Heart right ventricle (tissue), 16 donors: Measurements from ENCODE around the gene SLC3A2. TPM values are rescaled to one million over a fixed set of nuclear protein-coding genes. Genes with fewer than 3 reads are reported as not detected.

Source experiments
- ATAC-seq, 8 donors: fragments of 200-7000 bp; cut with Tn5 transposase; one replicate each; pipeline ENCODE4 v1.9.1; 2020; ENCODE audit warnings: mild to moderate bottlenecking in 8 of 8, moderate library complexity in 8 of 8, moderate number of reproducible peaks in 1 of 8
- DNase-seq, 2 donors: peaks; one replicate each; pipeline ENCODE4 v3.0.0-alpha.2; 2020
- H3K27ac ChIP-seq, 10 donors: fragments of 200-600 bp; sonication (generic) in 2 of 10; one replicate each; pipeline versions ENCODE4 v1.5.0 to v1.8.0; 2020 to 2022; ENCODE audit warnings: mild to moderate bottlenecking in 3 of 10
- H3K27me3 ChIP-seq, 7 donors: fragments of 200-600 bp; one replicate each; pipeline ENCODE4 v1.8.0; 2021 to 2022; ENCODE audit warnings: mild to moderate bottlenecking in 2 of 7
- H3K36me3 ChIP-seq, 9 donors: fragments of 200-600 bp; sonication (generic) in 1 of 9; one replicate each; pipeline versions ENCODE4 v1.5.0 to v1.8.0; 2020 to 2022; ENCODE audit warnings: mild to moderate bottlenecking in 2 of 9
- H3K4me1 ChIP-seq, 9 donors: fragments of 200-600 bp; sonication (generic) in 1 of 9; one replicate each; pipeline versions ENCODE4 v1.5.0 to v1.8.0; 2020 to 2022; ENCODE audit warnings: mild to moderate bottlenecking in 4 of 9
- H3K4me3 ChIP-seq, 10 donors: fragments of 200-600 bp; sonication (generic) in 2 of 10; one replicate each; pipeline versions ENCODE4 v1.5.0 to v1.8.0; 2020 to 2022; ENCODE audit warnings: mild to moderate bottlenecking in 7 of 10, moderate library complexity in 2 of 10
- H3K9me3 ChIP-seq, 11 donors: fragments of 200-600 bp in 10 of 11; sonication (generic) in 2 of 11; one replicate each; pipeline versions ENCODE4 v1.5.0 to v1.8.0; 2013 to 2022; ENCODE audit warnings: mild to moderate bottlenecking in 2 of 11, control low read depth in 1 of 11, moderate library complexity in 1 of 11
- WGBS, 2 donors: extraction: QIAGEN DNeasy Blood & Tissue Kit; methylation state at CpG; one replicate each; pipeline ENCODE4 v1.1.7; 2013; ENCODE audit warnings: inconsistent platforms in 1 of 2; 5-methylcytosine and 5-hydroxymethylcytosine counted together
- intact Hi-C, 10 donors: fragments of 100-400 bp; cut with DNase I; formaldehyde crosslinking; loops; one replicate each; pipeline versions ENCODE4 v1.11.1 to v1.14.2; 2022
- polyA plus RNA-seq, 2 donors: library from polyadenylated mRNA; stranded (reverse); fragments of 200-250 nt; gene quantifications; one replicate each; pipeline ENCODE4 v1.2.3, GENCODE V29; 2013
- total RNA-seq, 10 donors: library from RNA; stranded (reverse); fragmentation: NEBNext Ultra II Directional in 3 of 10; extraction: Animal tissue kit (Norgen Biotek cat#: 25700) in 3 of 10; gene quantifications; one replicate each; pipeline versions ENCODE4 v1.2.1 to v1.2.4, GENCODE V29; 2021 to 2023
- TF ChIP-seq, protein P1 (sequence below), 9 donors: fragments of 200-600 bp; sonication (generic) in 2 of 9; IDR thresholded peaks; one replicate each; pipeline versions ENCODE4 v1.5.0 to v1.8.0; 2021 to 2022; ENCODE audit warnings: antibody characterized with exemption in 9 of 9, mild to moderate bottlenecking in 5 of 9, moderate library complexity in 1 of 9
- donor health status: Arrhythmogenic right ventricular cardiomyopathy.
- donor health status: ischemic (EF 13 %, LVEDD 7.1; RV severe dilation, severe dysfunction).
- donor health status: healthy with polysubstance abuse.
- donor health status: DM: no; HTN: yes; CAD: no.
- donor health status: DM: no; HTN: no; CAD: no.
- donor health status: ischemic (EF 25% LVEDD 6.9; RV normal size, moderate dysfunction).
- donor health status: ischemic (EF 25% LVEDD 5.7; RV mildly dilated, moderate dysfunction).
- donor health status: healthy.
- donor health status: DM: yes; HTN: yes; CAD: no.
- donor health status: Ischemic cardiomyopathy.
- donor health status: ischemic (EF 35%, LVEDD 5.7; RV mildly dilated, moderate dysfunction).
- donor health status: nonischemic (EF 11% LVEDD 7.7; RV severe dilation, severe dysfunction).
- donor health status: DM: yes; HTN: yes; CAD: no.
- donor health status: PGD.
- donor health status: ischemic (EF 29% LVEDD 5.4; RV normal size, mild dysfunction).
- donor health status: nonischemic (EF 23%, LVEDD 6.1; RV moderate dilation, normal function).

The SLC3A2 gene
- total and polyA plus RNA-seq, 12 donors: 32.0 to 110 (median 42.6) TPM

DNA sequence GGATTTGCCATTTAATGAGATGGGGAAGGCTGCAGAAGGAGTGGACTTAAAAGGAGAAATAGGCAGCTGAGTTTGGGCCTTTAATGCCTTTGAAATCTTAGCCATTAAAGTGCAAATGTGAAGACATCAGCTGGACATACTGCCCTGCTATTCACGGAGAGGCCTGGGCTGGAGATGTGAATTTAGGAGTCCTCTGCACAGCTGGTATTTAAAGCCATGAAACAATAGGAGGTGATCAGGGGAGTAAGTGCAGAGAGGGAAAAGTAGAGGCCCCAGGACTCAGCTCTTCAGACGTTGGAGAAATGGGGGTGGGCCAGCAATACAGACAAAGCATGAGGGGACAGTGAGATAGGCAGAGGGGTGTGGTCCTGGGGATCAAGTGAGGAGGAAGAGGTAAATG lies 16.6 kb downstream of the SLC3A2 start:
- no peaks in the 10 kb centered on the region for H3K36me3 ChIP-seq
- TF ChIP-seq, protein P1, sequence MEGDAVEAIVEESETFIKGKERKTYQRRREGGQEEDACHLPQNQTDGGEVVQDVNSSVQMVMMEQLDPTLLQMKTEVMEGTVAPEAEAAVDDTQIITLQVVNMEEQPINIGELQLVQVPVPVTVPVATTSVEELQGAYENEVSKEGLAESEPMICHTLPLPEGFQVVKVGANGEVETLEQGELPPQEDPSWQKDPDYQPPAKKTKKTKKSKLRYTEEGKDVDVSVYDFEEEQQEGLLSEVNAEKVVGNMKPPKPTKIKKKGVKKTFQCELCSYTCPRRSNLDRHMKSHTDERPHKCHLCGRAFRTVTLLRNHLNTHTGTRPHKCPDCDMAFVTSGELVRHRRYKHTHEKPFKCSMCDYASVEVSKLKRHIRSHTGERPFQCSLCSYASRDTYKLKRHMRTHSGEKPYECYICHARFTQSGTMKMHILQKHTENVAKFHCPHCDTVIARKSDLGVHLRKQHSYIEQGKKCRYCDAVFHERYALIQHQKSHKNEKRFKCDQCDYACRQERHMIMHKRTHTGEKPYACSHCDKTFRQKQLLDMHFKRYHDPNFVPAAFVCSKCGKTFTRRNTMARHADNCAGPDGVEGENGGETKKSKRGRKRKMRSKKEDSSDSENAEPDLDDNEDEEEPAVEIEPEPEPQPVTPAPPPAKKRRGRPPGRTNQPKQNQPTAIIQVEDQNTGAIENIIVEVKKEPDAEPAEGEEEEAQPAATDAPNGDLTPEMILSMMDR (IDR thresholded peaks at IDR 0.05): no peak
- H3K9me3 ChIP-seq: no peaks in the 10 kb centered on the region
- intact Hi-C loops: no loop called here
- peaks cover 0 to 9% (median 0%) of the 10 kb centered on the region in 9 donors for H3K4me1 ChIP-seq
- ATAC-seq (no peak), DNase-seq (no peak)
- H3K4me3 ChIP-seq: no peak overlapping the region
- no peak overlapping the region for H3K27ac ChIP-seq
- WGBS, 2 donors: 52 to 53% methylated on average over 2 of the region's 2 CpGs
- no peaks in the 10 kb centered on the region for H3K27me3 ChIP-seq

DNA sequence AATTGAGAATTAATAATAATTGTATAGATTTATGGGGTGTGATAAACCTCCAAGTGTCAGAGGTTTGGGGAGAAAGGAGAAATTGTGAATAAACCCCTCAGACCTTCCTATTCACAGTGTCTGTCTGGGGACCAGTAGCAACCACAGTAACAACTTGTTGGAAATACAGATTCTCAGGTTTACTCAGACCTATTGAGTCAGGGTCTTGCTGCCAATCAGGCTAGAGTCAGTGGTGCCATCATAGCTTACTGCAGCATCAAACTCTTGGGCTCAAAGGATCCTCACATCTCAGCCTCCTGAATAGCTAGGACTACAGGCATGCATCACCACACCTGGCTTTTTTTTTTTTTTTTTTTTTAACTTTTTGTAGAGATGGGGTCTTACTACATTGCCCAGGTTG lies 17.3 kb downstream of the SLC3A2 start:
- H3K27ac ChIP-seq: no peak overlapping the region
- intact Hi-C loops: no loop called here
- no peak overlapping the region for H3K4me3 ChIP-seq
- H3K27me3 ChIP-seq: no peaks in the 10 kb centered on the region
- peaks cover 0 to 9% (median 0%) of the 10 kb centered on the region in 9 donors for H3K4me1 ChIP-seq
- TF ChIP-seq, protein P1 (IDR thresholded peaks at IDR 0.05): no peak
- no peaks in the 10 kb centered on the region for H3K36me3 ChIP-seq
- no peaks in the 10 kb centered on the region for H3K9me3 ChIP-seq
- no peak for DNase-seq
- ATAC-seq: no peak

DNA sequence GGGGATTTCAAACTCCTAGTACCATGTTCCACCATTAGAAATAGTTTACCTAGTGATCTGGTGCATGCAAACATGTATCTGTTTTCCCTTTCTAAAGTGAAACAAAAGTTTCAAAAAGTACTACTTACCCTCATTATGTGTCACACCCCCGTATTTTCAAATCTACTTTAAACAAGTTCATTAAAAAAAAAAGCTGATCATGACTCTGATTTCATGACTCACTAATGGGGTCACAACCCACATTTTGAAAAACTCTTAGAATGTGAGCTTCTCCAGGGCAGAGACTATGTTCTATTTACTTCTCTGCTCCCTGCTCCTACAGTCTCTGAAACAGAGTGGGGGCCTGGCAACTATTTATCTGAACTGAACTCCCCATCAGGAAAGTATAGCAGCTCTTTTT lies 22.2 kb downstream of the SLC3A2 start:
- H3K4me3 ChIP-seq: no peak overlapping the region
- H3K36me3 ChIP-seq: no peaks in the 10 kb centered on the region
- intact Hi-C loops: loop anchor here in 3 of 10 donors (10.0 kb wide), 3 partner anchors 72 to 312 kb away; no protein-coding TSS in a partner anchor
- DNase-seq (no peak), ATAC-seq (no peak)
- H3K4me1 ChIP-seq: peaks cover 0 to 11% (median 0%) of the 10 kb centered on the region in 9 donors
- H3K27me3 ChIP-seq: no peaks in the 10 kb centered on the region
- H3K9me3 ChIP-seq: no peaks in the 10 kb centered on the region
- TF ChIP-seq, protein P1 (IDR thresholded peaks at IDR 0.05): no peak
- 54 to 79% methylated on average over 1 of the region's 1 CpG for WGBS, 2 donors
- H3K27ac ChIP-seq: no peak overlapping the region

DNA sequence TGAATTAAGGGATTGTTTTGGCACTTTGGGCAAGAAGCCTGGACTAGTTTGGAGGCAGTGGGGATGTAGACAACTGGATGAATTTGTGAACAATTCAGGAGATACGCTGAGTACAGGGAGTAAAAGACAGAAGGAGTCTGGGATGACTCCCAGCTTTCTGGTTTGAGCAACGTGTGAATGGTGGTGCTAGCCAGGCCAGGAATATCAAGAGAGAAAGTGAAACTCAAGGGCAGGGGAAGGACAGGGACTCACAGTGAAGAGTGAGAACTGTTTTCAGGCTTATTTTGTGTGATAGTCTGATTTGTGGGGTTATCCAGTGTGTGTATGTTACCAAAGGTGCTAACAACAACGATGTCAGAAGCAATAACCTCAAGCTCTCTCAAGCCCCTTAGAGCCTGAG lies 24.6 kb downstream of the SLC3A2 start:
- Histone ChIP-seq H3K27ac (peak overlapping the region in 1 of 10 donors; percentile 20), H3K4me3 (no peak overlapping the region), H3K36me3 (no peaks in the 10 kb centered on the region), H3K27me3 (no peaks in the 10 kb centered on the region), H3K4me1 (peaks cover 4 to 27% (median 17%) of the 10 kb centered on the region in 9 donors), H3K9me3 (no peaks in the 10 kb centered on the region)
- no peak for DNase-seq
- WGBS, 2 donors: 30 to 38% methylated on average over 3 of the region's 3 CpGs
- intact Hi-C loops: loop anchor here in 8 of 10 donors (5.0 to 10.0 kb wide), 5 partner anchors 70 to 310 kb away; no protein-coding TSS in a partner anchor
- TF ChIP-seq, protein P1 (IDR thresholded peaks at IDR 0.05): no peak
- no peak for ATAC-seq
